HG03025 (cell line): Measurements from ENCODE around the gene CIB1.
"Not testable (repeated sequence)": the region's sequence is repeated elsewhere in the genome, so short reads cannot be mapped to it uniquely, and the experiment has no call there.

Experiments used
- ATAC-seq: cut with Tn5 transposase; IDR thresholded peaks from one replicate; pipeline ENCODE4 v1.9.1; 2021; ENCODE audit warnings: mild to moderate bottlenecking, moderate library complexity; ENCODE audit not compliant: unreplicated experiment, low FRiP score

The CIB1 gene

DNA sequence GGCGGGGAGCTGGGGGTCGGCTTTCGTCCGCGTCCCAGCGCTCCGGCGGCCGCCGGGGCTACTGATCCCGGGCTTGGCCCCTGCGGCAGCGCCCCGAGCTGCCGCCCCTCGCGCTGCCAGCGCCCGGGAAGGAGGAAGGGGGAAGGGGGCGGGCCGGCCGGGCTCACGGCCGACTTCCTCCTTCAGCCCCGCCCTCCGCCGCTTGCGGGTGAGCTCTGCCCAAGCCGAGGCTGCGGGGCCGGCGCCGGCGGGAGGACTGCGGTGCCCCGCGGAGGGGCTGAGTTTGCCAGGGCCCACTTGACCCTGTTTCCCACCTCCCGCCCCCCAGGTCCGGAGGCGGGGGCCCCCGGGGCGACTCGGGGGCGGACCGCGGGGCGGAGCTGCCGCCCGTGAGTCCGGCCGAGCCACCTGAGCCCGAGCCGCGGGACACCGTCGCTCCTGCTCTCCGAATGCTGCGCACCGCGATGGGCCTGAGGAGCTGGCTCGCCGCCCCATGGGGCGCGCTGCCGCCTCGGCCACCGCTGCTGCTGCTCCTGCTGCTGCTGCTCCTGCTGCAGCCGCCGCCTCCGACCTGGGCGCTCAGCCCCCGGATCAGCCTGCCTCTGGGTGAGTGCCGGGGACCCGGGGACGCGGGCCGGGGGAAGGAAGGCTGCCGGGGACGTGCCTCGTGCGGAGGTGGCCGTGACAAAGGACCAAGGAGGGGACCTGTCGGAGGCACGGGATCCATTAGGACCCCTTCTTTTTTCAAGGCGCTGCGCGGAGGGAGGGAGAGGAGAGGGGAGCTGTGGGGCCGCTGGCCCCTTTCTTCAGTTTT lies 32.4 kb downstream of the CIB1 start, which contains the start of gene SEMA4B:
Gene SEMA4B (plus strand): TSS at position 201 of the 814 bp plus-strand sequence. CDS start 249 bp downstream, at position 450.
- peak; percentile 68 for ATAC-seq

DNA sequence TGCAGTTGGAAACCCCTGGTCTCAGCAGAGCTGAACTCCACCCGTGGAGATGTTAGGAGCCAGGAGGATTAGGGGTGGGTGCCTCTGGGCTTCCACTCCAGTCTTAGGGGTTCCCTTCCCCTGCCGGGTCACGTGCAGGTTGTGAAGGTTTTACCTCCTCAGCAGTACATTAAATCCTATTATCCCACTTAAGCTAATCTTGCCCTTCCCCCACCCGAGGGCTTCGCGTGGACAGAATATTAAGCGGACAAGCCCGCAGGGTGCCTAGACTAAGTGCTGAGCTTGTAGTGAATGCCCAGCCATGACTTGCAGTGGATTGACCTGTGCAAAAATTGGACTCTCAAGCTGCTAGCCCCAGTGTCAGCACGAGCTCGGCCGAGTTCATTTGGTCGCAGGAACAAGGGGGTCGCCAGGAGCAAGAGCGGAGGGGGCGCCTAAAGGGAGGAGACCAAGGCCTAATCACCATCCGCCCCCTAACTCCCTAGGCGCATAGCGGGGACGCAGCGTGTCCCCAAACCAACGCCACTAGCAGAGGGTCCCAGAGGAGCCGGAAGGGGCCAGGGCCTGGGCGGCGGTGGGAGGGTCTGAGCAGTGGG lies 33.1 kb downstream of the CIB1 start:
- ATAC-seq: peak; percentile 19

DNA sequence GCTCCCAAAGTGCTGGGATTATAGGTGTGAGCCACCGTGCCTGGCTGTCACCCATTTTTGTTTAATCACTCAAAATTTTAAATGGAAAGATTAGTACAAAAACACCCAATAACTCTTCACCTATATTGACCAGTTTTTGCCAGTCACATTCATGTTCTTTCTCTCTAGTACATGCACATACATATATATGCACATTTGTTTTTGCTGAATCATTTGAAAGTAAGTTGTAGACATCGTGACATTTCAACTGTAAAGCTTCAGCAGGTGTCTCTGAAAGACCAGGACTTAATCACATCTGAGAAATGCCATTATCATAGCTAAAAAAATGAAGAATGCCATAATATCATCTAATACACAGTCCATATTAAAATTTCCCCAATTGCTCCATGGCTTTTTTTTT lies 39.1 kb downstream of the CIB1 start:
- no peak for ATAC-seq

DNA sequence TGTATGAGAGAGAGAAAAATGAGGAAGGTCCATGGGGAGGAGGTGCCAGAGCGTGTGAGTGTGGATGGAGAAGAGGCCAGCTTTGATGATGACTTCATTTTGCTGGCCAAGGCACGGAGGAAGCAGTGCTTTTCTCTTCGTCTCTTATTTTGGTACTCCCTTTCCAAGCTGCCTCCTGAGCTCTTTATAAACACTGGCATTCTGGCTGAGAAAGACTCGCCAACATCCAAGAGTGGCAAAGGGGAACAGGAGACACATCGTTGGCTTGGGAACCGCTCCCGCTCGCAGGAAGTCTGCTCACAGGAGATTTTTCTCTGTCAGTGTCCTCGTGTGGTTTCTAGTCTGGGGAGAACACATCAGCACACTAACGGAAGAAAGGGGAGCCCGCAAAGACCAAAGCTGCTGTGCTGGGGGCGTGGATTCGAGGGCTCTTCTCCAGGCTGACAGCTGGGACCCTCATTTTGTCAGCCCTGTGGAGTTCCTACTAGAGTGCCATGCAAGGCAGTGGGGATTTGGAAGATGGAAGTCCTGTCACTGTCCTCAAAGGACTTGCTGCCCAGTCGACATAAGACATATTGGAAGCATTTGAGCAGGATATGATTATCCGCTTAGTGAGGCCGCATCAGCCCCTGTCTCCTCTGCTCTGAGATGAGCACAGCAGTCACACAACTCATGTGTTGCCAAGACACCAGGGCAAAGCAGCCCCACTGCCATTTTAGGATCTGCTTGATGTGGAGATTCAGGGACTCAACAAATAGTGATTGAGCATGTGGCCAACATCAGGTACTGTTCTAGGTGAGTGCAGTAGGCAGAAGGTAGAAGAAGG lies 40.6 kb downstream of the CIB1 start:
- no peak for ATAC-seq

DNA sequence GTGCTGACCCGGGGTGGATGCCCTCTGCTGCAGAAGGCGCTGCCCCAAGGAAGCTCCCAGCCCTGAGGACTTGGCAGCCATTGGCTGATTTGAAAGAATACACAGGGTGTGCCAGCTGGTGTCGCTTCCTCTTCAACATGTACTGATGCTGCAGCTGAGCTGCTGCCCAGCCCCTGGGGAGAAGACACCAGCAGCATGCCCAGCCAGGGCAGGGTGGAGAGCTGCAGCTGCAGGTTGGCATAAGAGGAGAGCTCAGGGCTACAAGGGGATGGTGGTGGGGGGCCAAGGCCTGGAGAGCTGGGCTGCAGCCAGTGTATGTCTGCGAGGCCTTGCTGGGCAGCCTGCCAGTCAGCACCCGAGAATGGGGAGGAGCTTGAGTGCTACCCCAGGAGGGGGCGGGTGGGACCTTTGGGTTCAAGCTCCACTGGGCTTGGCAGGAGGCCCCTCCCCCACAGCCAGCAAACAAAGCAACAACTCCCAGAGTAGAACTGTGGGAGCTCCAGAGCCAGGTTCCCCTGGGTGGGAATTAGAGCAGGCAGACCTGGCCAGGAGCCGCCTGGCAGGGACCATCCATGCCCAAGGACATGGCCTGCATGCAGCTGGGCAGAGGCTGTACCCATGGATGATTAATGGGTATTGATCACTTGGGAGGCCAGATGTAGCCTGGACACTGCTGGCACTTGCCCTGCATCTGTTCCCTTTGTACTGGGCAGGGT lies 41.8 kb downstream of the CIB1 start:
- ATAC-seq: peak; percentile 47

DNA sequence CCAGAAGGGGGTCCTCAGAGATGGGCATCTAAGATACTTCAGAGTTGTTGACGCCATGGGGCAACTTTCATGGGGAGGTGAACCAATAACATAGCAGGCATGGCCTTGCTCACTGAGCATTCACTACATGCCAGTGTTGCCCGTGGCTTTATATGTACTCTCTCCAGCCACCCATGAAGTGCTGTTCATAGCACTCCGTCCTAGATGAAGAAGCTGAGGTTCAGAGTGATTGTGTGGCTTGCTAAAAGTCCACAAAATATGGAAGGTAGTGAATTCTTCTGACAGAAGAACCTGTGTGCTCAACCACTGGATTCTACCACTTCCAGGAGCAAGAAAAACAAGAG lies 42.4 kb downstream of the CIB1 start:
- ATAC-seq: peak; percentile 16

DNA sequence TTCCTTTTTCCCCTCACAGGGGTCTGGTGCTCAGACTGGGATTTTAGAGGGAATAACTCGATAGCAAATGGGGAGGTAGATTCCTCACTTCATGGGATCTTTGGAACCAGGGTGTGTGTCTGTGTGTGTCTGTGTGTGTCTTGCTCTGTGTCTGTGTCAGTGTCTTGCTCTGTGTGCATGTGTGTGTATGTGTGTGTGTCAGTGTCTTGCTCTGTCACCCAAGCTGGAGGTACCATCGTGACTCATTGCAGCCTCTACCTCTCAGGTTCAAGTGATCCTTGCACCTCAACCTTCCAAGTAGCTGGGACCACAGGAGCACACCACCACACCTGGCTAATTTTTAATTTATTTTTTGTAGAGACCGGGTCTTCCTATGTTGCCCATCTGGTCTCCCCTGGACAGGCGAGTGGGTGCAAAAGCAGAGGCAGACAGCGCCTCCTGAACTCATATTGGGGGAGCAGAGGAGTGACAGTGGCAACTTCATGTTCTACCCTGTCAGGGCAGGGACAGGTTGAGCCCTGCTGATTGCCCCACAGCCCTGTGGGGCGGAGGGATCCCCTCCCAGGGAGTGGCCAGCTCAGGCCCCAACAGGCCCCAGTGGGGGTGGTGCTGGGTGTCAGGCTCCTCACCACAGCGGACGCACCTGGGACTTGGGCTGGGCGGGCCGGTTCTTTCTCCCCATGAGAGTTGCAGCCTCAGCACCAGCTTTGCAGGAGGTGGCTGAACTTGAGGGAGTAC lies 43.0 kb downstream of the CIB1 start:
- ATAC-seq: peak; percentile 58

DNA sequence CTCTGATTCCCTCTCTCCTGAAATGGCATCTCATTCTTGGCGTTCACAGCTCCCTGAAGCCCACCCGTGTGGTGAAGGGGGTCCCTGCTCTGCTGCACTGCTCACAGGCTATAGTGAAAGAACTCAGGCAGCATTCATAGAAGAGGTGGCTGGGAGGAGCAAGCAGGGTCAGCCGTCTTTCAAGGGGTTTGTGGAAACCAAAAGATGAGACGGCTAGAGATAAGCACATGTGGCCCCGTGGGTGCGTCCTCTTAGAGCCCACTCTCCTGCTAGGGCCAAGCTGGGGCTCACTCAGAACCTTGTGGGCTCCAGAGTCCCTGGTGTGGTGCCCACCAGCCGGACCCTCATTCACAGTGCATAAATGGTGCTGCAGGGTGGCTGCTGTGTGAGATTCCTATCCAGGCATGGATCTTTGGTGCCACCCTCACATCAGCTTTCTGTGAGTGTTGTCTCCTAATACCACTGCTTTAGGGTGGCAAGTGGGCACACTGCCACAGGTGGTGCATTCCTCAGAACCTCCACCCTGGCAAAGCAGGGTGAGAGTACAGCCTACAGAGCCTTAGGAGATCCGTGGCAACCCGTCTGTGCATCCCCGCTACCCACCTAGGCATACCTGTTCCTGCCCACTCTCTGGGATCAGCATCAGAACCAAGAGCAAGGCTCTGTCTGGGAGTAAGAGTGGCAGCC lies 43.8 kb downstream of the CIB1 start:
- no peak for ATAC-seq

DNA sequence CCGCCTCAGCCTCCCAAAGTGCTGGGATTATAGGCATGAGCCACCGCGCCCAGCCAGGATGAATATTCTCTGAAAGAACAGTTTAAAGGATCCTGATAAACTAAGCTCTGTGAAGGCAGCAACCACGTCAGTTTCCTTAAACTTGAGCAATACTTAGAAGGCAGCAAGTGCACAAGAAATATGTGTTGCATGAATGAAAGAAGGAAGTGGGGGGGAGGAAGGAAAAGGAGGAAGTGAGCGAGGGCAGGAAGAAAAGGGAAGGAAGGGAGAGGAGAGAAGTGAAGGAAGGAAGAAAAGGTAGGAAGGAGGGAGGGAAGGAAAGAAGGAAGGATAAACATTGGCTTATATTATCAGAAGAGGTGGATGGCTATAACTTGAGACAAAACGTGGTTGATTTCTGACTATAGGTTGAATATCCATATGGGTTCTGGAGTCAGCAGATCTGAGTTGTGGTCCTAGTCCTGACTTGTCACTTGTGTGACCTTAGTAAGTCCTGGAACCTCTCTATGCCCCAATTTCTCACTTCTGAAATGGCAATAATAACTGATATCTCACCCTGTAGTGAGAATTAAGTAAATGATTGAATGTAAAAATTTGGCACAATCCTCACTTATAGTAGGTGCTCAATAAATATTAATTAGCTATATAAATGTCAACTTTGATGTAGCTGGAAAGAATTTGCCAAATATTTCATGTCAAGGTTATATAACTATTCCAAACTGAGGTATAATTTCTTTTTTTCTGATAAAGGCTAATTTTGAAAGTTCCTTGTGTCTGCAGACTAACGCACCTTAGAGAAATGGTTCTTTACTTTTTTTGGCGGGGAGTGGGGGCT lies 44.6 kb downstream of the CIB1 start:
- ATAC-seq: no peak

DNA sequence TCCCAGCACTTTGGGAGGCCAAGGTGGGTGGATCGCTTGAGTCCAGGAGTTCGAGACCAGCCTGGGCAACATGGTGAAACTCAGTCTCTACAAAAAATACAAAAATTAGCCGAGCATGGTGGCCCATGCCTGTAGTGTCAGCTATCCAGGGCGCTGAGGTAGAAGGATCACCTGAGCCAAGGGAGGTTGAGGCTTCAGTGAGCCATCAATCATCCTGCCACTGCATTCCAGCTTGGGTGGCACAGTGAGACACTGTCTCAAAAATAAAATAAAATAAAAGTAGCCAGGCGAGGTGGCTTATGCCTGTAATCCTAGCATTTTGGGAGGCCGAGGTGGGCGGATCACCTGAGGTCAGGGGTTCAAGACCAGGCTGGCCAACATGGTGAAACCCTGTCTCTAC lies 45.7 kb downstream of the CIB1 start:
- ATAC-seq: not testable (repeated sequence)

DNA sequence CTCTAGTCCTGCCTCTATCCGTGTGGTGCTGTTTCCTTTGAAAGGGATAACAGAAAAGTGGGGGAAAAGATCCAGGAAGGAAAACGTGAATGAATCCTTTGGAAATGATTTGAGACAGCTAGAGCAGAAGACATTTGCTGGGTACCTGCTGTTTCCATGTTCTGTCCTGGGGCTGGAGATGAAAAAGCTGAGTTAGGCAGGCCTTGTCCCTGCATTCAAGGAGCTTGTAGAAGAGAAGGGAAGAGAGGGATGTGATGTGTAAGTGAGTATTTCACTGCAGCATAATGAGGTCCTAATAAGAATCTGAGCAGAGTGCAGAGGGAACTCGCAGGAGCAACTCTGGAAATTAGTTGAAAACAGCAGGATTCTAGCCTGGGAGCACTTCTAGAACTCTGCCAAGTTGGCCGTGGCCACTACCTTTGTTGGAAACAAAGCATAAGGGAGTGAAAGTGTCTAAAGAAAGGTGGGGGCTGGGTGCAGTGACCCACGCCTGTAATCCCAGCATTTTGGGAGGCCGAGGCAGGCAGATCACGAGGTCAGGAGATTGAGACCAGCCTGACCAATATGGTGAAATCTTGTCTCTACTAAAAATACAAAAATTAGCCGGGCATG lies 46.4 kb downstream of the CIB1 start:
- no peak for ATAC-seq

DNA sequence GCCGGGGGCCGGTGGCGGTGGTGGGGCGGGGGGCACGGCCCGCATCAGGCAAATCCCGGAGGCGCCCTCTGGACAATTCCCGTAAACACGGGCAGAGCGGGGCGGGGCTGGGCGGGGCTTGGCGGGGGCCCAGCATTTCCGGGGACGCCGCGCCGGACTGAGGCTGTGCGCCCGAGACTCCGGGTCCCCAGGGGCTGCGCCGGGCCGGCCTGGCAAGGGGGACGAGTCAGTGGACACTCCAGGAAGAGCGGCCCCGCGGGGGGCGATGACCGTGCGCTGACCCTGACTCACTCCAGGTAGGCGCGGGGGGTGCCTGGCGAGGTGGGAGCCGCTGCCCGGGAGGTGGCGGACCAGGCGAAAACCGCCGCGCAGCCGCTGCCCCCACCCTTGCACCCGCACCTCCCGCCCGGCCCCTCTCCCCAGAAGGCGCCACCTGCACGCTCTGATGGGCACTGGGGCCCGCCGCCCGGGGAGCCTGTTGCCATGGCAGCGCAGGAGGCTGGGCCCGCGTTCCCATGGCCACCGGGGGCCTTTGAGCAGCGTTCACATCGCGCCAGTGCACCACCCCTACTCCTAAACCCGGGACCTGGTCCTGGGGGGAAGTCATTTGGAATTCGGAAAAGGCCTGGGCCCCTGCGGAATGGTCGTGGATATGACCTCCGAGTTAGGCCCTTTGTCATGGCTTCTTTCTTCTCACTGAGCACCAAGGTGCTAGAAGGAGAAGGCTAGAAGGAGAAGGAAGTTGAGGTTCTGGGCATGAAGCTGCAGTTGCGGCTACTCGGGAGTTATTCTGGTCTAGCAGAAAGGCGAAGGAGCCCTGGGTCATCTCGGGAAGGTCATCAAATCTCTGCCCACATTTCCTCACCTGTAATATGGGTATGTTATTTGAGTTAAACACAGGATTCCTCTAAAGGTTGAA lies 48.7 kb downstream of the CIB1 start:
- ATAC-seq: peak; percentile 54

DNA sequence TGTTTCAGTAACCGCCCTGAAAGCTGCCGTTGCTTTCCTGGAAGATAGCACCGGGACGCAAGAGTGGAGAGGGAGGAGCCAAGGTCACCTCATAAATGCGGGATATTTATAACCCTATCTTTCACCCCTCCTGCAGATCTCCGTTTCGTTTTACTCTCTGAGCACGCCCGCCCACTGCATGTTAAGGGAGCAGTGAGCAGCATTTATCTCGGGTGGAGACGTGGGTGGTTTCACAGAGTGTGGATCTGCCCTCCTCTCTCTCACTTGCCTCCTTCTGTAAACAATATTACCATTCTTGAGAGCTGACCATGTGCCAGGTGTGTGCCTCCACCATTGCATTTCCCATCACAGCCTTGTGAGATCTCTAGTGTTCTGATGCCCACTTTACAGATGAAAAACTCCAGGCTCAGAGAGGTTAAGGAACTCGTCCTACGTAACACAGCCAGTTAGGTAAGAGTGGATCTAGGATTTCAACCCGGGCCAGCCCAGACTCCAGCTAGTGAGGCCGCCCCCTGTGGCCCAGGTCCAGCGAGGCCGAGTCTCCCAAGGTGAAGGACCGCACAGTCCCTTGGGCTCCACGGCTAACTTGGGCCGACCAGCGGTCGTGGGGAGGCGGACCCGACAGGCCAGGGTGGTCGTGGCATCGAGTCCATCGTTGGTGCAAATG lies 49.5 kb downstream of the CIB1 start:
- ATAC-seq: peak; percentile 57

DNA sequence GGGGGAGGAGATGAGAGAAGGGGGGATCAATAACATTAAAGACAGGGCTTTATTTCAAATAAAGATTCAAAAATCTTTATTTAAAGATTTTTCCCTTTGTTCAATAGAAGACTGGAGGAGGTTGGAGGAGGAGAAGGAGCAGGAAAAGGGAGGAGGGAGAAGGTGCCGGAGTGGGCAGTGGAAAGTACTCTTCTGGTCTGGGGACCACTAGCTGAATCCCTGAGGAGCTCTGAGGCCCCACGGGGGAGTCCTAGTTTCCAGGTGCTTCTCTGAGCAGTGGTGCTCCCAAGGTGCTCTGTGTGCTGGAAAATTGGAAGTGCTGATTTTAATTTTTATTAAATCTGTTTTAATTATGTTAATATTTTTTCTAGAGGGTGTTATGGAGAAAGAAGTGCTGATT lies 52.0 kb downstream of the CIB1 start:
- no peak for ATAC-seq
